Loucy (cell line): ENCODE measurements around the gene NSUN2.

Experiments used
- EZH2phosphoT487 ChIP-seq: fragments of 200-600 bp; IDR thresholded peaks from 2 replicates; pipeline ENCODE4 v1.6.1; 2018; ENCODE audit warnings: antibody characterized with exemption, mild to moderate bottlenecking, moderate library complexity, borderline replicate concordance
- TF ChIP-seq, protein P1 (sequence below): fragments of 200-600 bp; sonication (generic); conservative IDR thresholded peaks from 2 replicates; pipeline ENCODE4 v1.5.1; 2014; ENCODE audit warnings: mild to moderate bottlenecking, antibody characterized with exemption, low read length

DNA sequence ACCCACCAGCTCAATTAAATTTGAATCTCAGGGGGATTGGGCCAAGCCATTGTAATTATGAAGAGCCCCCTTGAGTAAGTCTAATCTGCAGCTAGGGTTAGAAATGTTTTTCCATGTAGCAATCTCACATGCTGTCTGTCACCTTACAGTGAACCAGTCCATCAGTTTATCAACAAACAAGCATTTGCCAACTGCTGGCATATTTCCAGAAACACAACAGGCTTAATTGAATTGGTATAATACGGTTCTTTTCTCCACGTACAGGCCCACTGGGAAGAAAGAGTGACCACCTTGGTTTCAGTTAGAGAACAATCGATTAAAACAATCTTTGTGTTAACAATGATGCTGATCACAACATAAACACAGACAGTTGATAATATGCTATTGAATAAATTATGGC is 67.4 kb downstream of the NSUN2 start:
- TF ChIP-seq, protein P1, sequence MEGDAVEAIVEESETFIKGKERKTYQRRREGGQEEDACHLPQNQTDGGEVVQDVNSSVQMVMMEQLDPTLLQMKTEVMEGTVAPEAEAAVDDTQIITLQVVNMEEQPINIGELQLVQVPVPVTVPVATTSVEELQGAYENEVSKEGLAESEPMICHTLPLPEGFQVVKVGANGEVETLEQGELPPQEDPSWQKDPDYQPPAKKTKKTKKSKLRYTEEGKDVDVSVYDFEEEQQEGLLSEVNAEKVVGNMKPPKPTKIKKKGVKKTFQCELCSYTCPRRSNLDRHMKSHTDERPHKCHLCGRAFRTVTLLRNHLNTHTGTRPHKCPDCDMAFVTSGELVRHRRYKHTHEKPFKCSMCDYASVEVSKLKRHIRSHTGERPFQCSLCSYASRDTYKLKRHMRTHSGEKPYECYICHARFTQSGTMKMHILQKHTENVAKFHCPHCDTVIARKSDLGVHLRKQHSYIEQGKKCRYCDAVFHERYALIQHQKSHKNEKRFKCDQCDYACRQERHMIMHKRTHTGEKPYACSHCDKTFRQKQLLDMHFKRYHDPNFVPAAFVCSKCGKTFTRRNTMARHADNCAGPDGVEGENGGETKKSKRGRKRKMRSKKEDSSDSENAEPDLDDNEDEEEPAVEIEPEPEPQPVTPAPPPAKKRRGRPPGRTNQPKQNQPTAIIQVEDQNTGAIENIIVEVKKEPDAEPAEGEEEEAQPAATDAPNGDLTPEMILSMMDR, result no peak
- no peak for TF ChIP-seq EZH2phosphoT487
